SK-N-SH (cell line): ENCODE data around the gene PKNOX2. TPM values are rescaled to one million over a fixed set of nuclear protein-coding genes. Genes with fewer than 3 reads are reported as not detected.
"Not testable (repeated sequence)": the region's sequence is repeated elsewhere in the genome, so short reads cannot be mapped to it uniquely, and the experiment has no call there.

Experiments used
- CTCF ChIA-PET: fragments of 300-600, 350-600 bp; formaldehyde crosslinking; extraction: SDS; loops from one replicate; lab custom pipeline; 2021; lab: Yijun Ruan, JAX
- POLR2A ChIA-PET: fragments of 350-600 bp; sonication (Branson Sonifier 250); formaldehyde crosslinking; extraction: SDS; loops from one replicate; lab custom pipeline; 2020; ENCODE audit warnings: antibody characterized with exemption, inconsistent platforms; lab: Yijun Ruan, JAX
- DNase-seq: peaks from one replicate; pipeline ENCODE4 v3.0.0; 2012
- H2AFZ ChIP-seq: fragments of 200-600 bp; sonication (generic); 2 replicates; pipeline ENCODE4 v1.8.1; 2016; ENCODE audit warnings: antibody characterized with exemption, mild to moderate bottlenecking, low read depth
- H3F3A ChIP-seq: fragments of 200-600 bp; sonication (generic); replicated peaks from 2 replicates; pipeline ENCODE3; 2016; ENCODE audit warnings: antibody characterized with exemption, mild to moderate bottlenecking; ENCODE audit not compliant: insufficient read depth
- H3K27ac ChIP-seq, 2 experiments: fragments of 200-500 bp in 1 of 2; fragments of 200-600 bp in 1 of 2; sonication (Bioruptor generic) in 1 of 2; sonication (generic), shearing (Covaris generic) in 1 of 2; 2 replicates each; pipeline versions ENCODE4 v1.5.1 to v1.6.1; 2014 to 2016; ENCODE audit warnings: low read depth in 2 of 2, inconsistent platforms in 1 of 2, low read length in 1 of 2, mild to moderate bottlenecking in 1 of 2, mixed read lengths in 1 of 2
- H3K27me3 ChIP-seq: fragments of 200-600 bp; sonication (generic), shearing (Covaris generic); 2 replicates; pipeline ENCODE4 v1.6.1; 2016; ENCODE audit warnings: mixed run types; ENCODE audit not compliant: insufficient read depth
- H3K36me3 ChIP-seq, 2 experiments: fragments of 200-500 bp in 1 of 2; fragments of 200-600 bp in 1 of 2; sonication (Bioruptor generic) in 1 of 2; sonication (generic) in 1 of 2; replicated peaks in 1 of 2; 2 replicates each; pipeline versions ENCODE3 to v1.5.1; 2014 to 2016; ENCODE audit warnings: low read length in 1 of 2, mild to moderate bottlenecking in 1 of 2; ENCODE audit not compliant: insufficient read depth in 2 of 2, control insufficient read depth in 1 of 2
- H3K4me1 ChIP-seq, 2 experiments: fragments of 200-500 bp in 1 of 2; fragments of 200-600 bp in 1 of 2; sonication (Bioruptor generic) in 1 of 2; sonication (generic), shearing (Covaris generic) in 1 of 2; 2 replicates each; pipeline versions ENCODE4 v1.5.1 to v1.6.1; 2014 to 2016; ENCODE audit warnings: low read depth in 1 of 2, low read length in 1 of 2, mixed run types in 1 of 2; ENCODE audit not compliant: insufficient read depth in 2 of 2, control insufficient read depth in 1 of 2
- H3K4me2 ChIP-seq: fragments of 200-600 bp; sonication (generic), shearing (Covaris generic); 2 replicates; pipeline ENCODE4 v1.6.1; 2017; ENCODE audit warnings: mixed run types
- H3K4me3 ChIP-seq, 2 experiments: fragments of 200-500 bp in 1 of 2; fragments of 200-600 bp in 1 of 2; sonication (Bioruptor generic) in 1 of 2; sonication (generic), shearing (Covaris generic) in 1 of 2; 2 replicates each; pipeline versions ENCODE4 v1.5.1 to v1.8.1; 2014 to 2016; ENCODE audit warnings: low read depth in 2 of 2, inconsistent platforms in 1 of 2, low read length in 1 of 2, mild to moderate bottlenecking in 1 of 2, mixed read lengths in 1 of 2, moderate library complexity in 1 of 2
- H3K79me2 ChIP-seq: fragments of 200-600 bp; sonication (generic); 2 replicates; pipeline ENCODE4 v1.8.1; 2017; ENCODE audit warnings: mild to moderate bottlenecking; ENCODE audit not compliant: insufficient read depth
- H3K9ac ChIP-seq: fragments of 200-600 bp; sonication (generic); 2 replicates; pipeline ENCODE4 v1.6.1; 2017; ENCODE audit warnings: mixed run types
- H3K9me2 ChIP-seq: fragments of 200-600 bp; sonication (generic); 2 replicates; pipeline ENCODE4 v1.6.1; 2017; ENCODE audit warnings: mixed run types
- H3K9me3 ChIP-seq: fragments of 200-600 bp; sonication (generic); 2 replicates; pipeline ENCODE4 v1.6.1; 2017; ENCODE audit warnings: mixed run types, mild to moderate bottlenecking, moderate library complexity
- H4K20me1 ChIP-seq: fragments of 200-600 bp; sonication (generic); 2 replicates; pipeline ENCODE4 v1.6.1; 2017; ENCODE audit warnings: mild to moderate bottlenecking, mixed run types; ENCODE audit not compliant: insufficient read depth
- EP300 ChIP-seq, 2 experiments: IDR thresholded peaks; 2 replicates each; pipeline versions ENCODE4 v1.4.0 to v1.6.1; 2012; ENCODE audit warnings: borderline replicate concordance in 1 of 2, low read depth in 1 of 2, low read length in 1 of 2
- FOXM1 ChIP-seq: IDR thresholded peaks from 2 replicates; pipeline ENCODE4 v1.4.0; 2012; ENCODE audit warnings: low read depth, mild to moderate bottlenecking
- JUND ChIP-seq: IDR thresholded peaks from 2 replicates; pipeline ENCODE4 v1.4.0; 2012
- PBX3 ChIP-seq: IDR thresholded peaks from 2 replicates; pipeline ENCODE4; 2012
- RCOR1 ChIP-seq: fragments of 150-350 bp; IDR thresholded peaks from 2 replicates; pipeline ENCODE4 v1.6.1; 2017; ENCODE audit warnings: antibody characterized with exemption, low read length
- REST ChIP-seq: IDR thresholded peaks from 2 replicates; pipeline ENCODE4 v1.6.1; 2012; ENCODE audit warnings: mild to moderate bottlenecking, low read depth, low read length, moderate library complexity
- WGBS: methylation state at CpG from one replicate; pipeline ENCODE4 v1.1.6; 2017; ENCODE audit warnings: low lambda C conversion rate; 5-methylcytosine and 5-hydroxymethylcytosine counted together
- polyA plus RNA-seq, 3 experiments: library from polyadenylated mRNA; depleted of rRNA; stranded (reverse); fragments of >200 nt; gene quantifications; 2 replicates each; pipeline ENCODE4 v1.2.3, GENCODE V29; 2012

Gene PKNOX2
- polyA plus RNA-seq, 1 of the 3 experiments (the other 2 are of a cell fraction): 0.02 TPM

GRCh38 chr11:125223161-125223560, 58.6 kb downstream of the PKNOX2 start:
- H3K9me2 ChIP-seq, H4K20me1 ChIP-seq, H3K4me3 ChIP-seq, H3K27ac ChIP-seq, H3K9ac ChIP-seq, H3K4me2 ChIP-seq, H2AFZ ChIP-seq, H3K36me3 ChIP-seq, DNase-seq, H3K79me2 ChIP-seq, H3F3A ChIP-seq, H3K4me1 ChIP-seq, H3K27me3 ChIP-seq, POLR2A ChIA-PET, H3K9me3 ChIP-seq: not testable (repeated sequence)
- CTCF ChIA-PET: interaction anchor here (0.7 to 2.7 kb wide), 2 partner anchors 12 to 122 kb away, joined by 3 to 7 read pairs; no protein-coding TSS in a partner anchor
- WGBS: 58% methylated on average over 6 of the region's 6 CpGs

GRCh38 chr11:125223901-125224361, 59.4 kb downstream of the PKNOX2 start:
- ChIA-PET CTCF (interaction anchor here (0.6 to 2.7 kb wide), 7 partner anchors 9 to 1940 kb away, joined by 3 to 7 read pairs (median 4); partner anchors contain the start of gene PKNOX2), POLR2A (no interaction called here)
- Histone ChIP-seq H3K9me2 (no peaks in the 10 kb centered on the region), H3K79me2 (no peaks in the 10 kb centered on the region), H2AFZ (no peak overlapping the region), H3F3A (no peaks in the 10 kb centered on the region), H3K4me3 (no peak overlapping the region), H3K4me2 (no peak overlapping the region), H3K36me3 (no peaks in the 10 kb centered on the region), H3K27me3 (no peaks in the 10 kb centered on the region; the same call in 1 of the 2 replicates), H3K4me1 (peaks cover 0 to 2% of the 10 kb centered on the region in 2 experiments; a peak in 1 of 4 replicates), H3K9ac (no peak overlapping the region), H3K9me3 (no peaks in the 10 kb centered on the region), H3K27ac (no peak overlapping the region), H4K20me1 (no peaks in the 10 kb centered on the region)
- TF ChIP-seq REST (no peak), PBX3 (no peak), FOXM1 (no peak), JUND (no peak), RCOR1 (no peak), EP300 (IDR thresholded peaks at IDR 0.05; ENCODE audit: borderline replicate concordance in 1 of 2, low read depth in 1 of 2, low read length in 1 of 2) (no peak)
- no peak for DNase-seq
- 61% methylated on average over 7 of the region's 11 CpGs for WGBS
